ENCODE data around the gene OR52B6. TPM values are rescaled to one million over a fixed set of nuclear protein-coding genes. Genes with fewer than 3 reads are reported as not detected.
A peak's percentile ranks its signal among the peaks of the same experiment; 100 is the strongest.

Gene OR52B6
- total RNA-seq, 6 experiments from 2014 or later, result not detected

DNA sequence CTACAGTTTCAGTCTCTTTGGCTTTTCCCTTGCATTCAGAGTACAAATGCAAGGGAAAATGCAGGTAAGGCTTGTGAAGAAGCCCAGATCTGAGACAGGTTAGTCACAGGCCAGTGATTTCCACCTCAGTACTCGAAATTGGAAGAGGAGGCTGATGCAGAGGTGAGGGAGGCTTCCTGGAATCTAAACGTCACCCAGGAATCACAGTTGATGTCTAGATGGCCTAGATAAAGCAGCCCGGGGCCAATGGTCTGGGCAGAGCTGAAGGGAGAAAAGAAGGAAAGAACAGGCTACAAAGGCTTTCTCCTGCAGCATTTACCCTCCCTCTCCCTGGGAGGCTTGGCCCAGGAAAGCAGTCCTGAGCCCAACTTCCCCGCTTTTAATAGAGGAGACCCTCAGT is 24.2 kb downstream of the OR52B6 start:
- Mint-ChIP-seq H3K27me3 (ENCODE audit: insufficient read depth) (no peaks in the 10 kb centered on the region; the same call in 1 of the 2 replicates), H3K27ac (peak overlapping the region; percentile 85), H3K9me3 (no peaks in the 10 kb centered on the region)

DNA sequence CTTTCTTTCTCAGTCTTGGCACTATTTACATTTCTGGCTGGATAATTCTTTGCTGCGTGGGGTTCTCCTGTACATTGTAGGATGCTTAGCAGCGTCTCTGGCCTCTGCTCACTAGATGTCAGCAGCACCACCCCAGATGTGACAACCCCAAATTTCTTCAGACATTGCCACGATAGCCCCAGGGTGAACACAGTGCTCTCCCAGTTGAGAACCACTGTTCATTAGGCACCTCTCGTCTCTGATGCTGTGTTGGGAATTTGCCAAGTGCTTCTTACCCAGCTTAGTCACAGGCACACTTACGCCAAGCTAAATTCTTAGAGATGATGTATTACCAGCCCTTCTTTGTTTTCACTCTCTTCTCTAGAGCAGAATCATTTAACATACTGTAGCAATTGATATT is 25.2 kb downstream of the OR52B6 start:
- H3K4me1 Mint-ChIP-seq (ENCODE audit: low read depth), result peaks cover 48% of the 10 kb centered on the region
- TF ChIP-seq, protein P1, sequence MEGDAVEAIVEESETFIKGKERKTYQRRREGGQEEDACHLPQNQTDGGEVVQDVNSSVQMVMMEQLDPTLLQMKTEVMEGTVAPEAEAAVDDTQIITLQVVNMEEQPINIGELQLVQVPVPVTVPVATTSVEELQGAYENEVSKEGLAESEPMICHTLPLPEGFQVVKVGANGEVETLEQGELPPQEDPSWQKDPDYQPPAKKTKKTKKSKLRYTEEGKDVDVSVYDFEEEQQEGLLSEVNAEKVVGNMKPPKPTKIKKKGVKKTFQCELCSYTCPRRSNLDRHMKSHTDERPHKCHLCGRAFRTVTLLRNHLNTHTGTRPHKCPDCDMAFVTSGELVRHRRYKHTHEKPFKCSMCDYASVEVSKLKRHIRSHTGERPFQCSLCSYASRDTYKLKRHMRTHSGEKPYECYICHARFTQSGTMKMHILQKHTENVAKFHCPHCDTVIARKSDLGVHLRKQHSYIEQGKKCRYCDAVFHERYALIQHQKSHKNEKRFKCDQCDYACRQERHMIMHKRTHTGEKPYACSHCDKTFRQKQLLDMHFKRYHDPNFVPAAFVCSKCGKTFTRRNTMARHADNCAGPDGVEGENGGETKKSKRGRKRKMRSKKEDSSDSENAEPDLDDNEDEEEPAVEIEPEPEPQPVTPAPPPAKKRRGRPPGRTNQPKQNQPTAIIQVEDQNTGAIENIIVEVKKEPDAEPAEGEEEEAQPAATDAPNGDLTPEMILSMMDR (IDR thresholded peaks at IDR 0.05), result peak; percentile 65; the same call in 1 of the 2 replicates
- H3K27ac Mint-ChIP-seq, result peak overlapping the region; percentile 85
- no peaks in the 10 kb centered on the region for H3K36me3 Mint-ChIP-seq (ENCODE audit: low read depth)
- peak; percentile 96 for DNase-seq
- H3K9me3 Mint-ChIP-seq, result no peaks in the 10 kb centered on the region
- H3K4me3 Mint-ChIP-seq, result peak overlapping the region; percentile 66
- no peaks in the 10 kb centered on the region; the same call in 1 of the 2 replicates for H3K27me3 Mint-ChIP-seq (ENCODE audit: insufficient read depth)

More for the DNA sequence above, 24.2 kb downstream of the OR52B6 start:
- H3K4me1 Mint-ChIP-seq (ENCODE audit: low read depth), result peaks cover 48% of the 10 kb centered on the region
- H3K4me3 Mint-ChIP-seq, result peak overlapping the region; percentile 22; the same call in 1 of the 2 replicates
- TF ChIP-seq, protein P1 (IDR thresholded peaks at IDR 0.05), result no peak
- DNase-seq, result peak; percentile 38
- H3K36me3 Mint-ChIP-seq (ENCODE audit: low read depth), result no peaks in the 10 kb centered on the region

DNA sequence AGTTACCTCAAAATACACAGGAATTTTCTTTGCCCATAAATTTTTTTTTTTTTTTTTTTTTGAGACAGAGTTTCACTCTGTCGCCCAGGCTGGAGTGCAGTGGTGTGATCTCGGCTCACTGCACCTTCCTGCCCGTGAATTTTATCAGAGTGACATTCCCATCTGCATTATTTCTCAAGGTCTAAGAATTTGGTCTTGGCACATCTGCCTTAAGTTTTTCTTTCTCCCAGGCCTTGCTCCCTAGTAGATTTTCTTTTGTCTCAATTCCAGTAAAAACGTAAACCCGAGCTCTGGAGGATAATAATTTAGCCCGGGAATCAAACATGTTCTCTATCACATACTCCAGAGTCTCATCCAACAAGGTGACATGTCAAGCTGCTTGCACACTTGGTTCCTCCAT is 28.1 kb downstream of the OR52B6 start:
- Mint-ChIP-seq H3K4me3 (no peak overlapping the region), H3K27me3 (ENCODE audit: insufficient read depth) (no peaks in the 10 kb centered on the region; the same call in 1 of the 2 replicates), H3K36me3 (ENCODE audit: low read depth) (no peaks in the 10 kb centered on the region), H3K4me1 (ENCODE audit: low read depth) (peaks cover 28% of the 10 kb centered on the region), H3K27ac (no peak overlapping the region), H3K9me3 (no peaks in the 10 kb centered on the region)
- DNase-seq, result no peak
- TF ChIP-seq, protein P1 (IDR thresholded peaks at IDR 0.05), result no peak

DNA sequence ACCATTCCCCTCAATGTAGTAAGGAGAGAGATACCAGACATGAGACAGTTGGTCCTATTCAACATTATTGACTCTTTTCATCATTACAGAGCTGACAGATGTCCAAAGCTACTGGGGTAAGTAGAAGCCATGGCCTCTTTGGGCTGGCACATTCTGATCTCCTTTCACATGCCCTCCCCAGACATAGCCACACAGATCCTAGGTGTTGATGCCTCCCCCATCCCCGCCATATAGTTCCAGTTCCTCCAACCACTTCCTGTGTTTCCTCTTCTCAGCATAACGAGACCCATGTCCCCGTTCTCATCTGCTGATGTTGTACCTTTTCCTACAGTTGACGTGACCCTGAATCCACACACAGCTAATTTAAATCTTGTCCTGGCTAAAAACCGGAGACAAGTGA is 29.8 kb downstream of the OR52B6 start:
- TF ChIP-seq, protein P1 (IDR thresholded peaks at IDR 0.05), result no peak
- H3K4me1 Mint-ChIP-seq (ENCODE audit: low read depth), result peaks cover 14% of the 10 kb centered on the region
- H3K27ac Mint-ChIP-seq, result no peak overlapping the region
- H3K36me3 Mint-ChIP-seq (ENCODE audit: low read depth), result no peaks in the 10 kb centered on the region
- H3K4me3 Mint-ChIP-seq, result no peak overlapping the region
- no peak for DNase-seq
- no peaks in the 10 kb centered on the region; the same call in 1 of the 2 replicates for H3K27me3 Mint-ChIP-seq (ENCODE audit: insufficient read depth)
- no peaks in the 10 kb centered on the region for H3K9me3 Mint-ChIP-seq

DNA sequence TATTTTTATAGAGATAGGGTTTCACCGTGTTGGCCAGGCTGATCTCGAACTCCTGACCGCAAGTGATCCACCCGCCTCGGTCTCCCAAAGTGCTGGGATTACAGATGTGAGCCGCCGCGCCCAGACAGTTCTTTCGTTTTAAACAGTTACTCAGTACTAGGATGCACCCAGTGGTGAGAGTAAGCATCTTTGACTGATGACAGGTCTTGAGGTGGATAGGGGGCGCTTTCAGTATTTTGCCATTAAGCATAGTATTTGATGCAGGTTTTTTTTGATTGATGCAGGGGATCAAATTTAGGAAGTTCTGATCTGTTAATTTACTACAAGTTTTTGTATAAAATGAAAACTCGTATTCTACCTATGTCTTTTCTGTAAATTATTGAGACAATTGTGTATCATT is 30.9 kb downstream of the OR52B6 start:
- DNase-seq, result no peak
- Mint-ChIP-seq H3K27ac (no peak overlapping the region), H3K27me3 (ENCODE audit: insufficient read depth) (no peaks in the 10 kb centered on the region; the same call in 1 of the 2 replicates), H3K4me3 (no peak overlapping the region), H3K36me3 (ENCODE audit: low read depth) (no peaks in the 10 kb centered on the region), H3K9me3 (no peaks in the 10 kb centered on the region), H3K4me1 (ENCODE audit: low read depth) (peaks cover 2% of the 10 kb centered on the region)
- TF ChIP-seq, protein P1 (IDR thresholded peaks at IDR 0.05), result peak; percentile 47; the same call in 1 of the 2 replicates
